GM12878 (cell line): ENCODE data around the gene MTHFD1L. TPM values are rescaled to one million over a fixed set of nuclear protein-coding genes. Genes with fewer than 3 reads are reported as not detected.

Experiments
- ATAC-seq: fragments of 200-7000 bp; cut with Tn5 transposase; 3 replicates; pipeline ENCODE4 v1.9.1; 2020; ENCODE audit warnings: mild to moderate bottlenecking, moderate library complexity
- BruUV-seq: library from RNA; stranded (reverse); fragments of 400-500 nt; replicated peaks from 2 replicates; lab custom pipeline; 2021; lab: Mats Ljungman, UMichigan
- CTCF ChIA-PET: fragments of 300-600 bp; sonication (Branson Sonifier 250); formaldehyde crosslinking; extraction: SDS; loops from one replicate; lab custom pipeline; 2021; ENCODE audit warnings: inconsistent platforms; lab: Yijun Ruan, JAX
- POLR2A ChIA-PET: fragments of 350-600 bp; formaldehyde crosslinking; extraction: SDS; loops from one replicate; lab custom pipeline; 2021; ENCODE audit warnings: inconsistent platforms; lab: Charles Lee
- RAD21 ChIA-PET: fragments of 300-600 bp; sonication (Branson Sonifier 250); formaldehyde crosslinking; loops from one replicate; lab custom pipeline; 2023; ENCODE audit warnings: antibody characterized with exemption; ENCODE audit not compliant: unreplicated experiment; lab: Charles Lee
- SMC1A ChIA-PET: fragments of 300-600 bp; sonication (Branson Sonifier 250); formaldehyde crosslinking; loops from one replicate; lab custom pipeline; 2023; ENCODE audit not compliant: unreplicated experiment, uncharacterized antibody; lab: Charles Lee
- DNase-seq: peaks from one replicate; pipeline ENCODE4 v3.0.0-alpha.2; 2011; ENCODE audit warnings: low read depth, low spot score
- FAIRE-seq: peaks from 3 replicates; lab custom pipeline; 2011; peaks lifted over from hg19 to GRCh38; lab: Jason Lieb, UNC
- H2AFZ ChIP-seq: 2 replicates; pipeline ENCODE4 v1.6.0; 2011; ENCODE audit warnings: low read depth, low read length, control low read depth; ENCODE audit not compliant: control insufficient read depth
- H3K27ac ChIP-seq: 2 replicates; pipeline ENCODE4 v1.5.1; 2011; ENCODE audit warnings: control low read depth; ENCODE audit not compliant: control insufficient read depth, insufficient read depth
- H3K27me3 ChIP-seq, 2 experiments: replicated peaks in 1 of 2; 2 replicates each; pipeline versions ENCODE4 v1.6.0 to v1.6.1; 2011; ENCODE audit warnings: low read length in 1 of 2; ENCODE audit not compliant: control insufficient read depth in 2 of 2, insufficient read depth in 2 of 2
- H3K36me3 ChIP-seq, 2 experiments: 2 replicates each; pipeline ENCODE4 v1.5.1; 2011; ENCODE audit warnings: low read length in 1 of 2; ENCODE audit not compliant: control insufficient read depth in 2 of 2, insufficient read depth in 2 of 2
- H3K4me1 ChIP-seq: 2 replicates; pipeline ENCODE4 v1.6.1; 2011; ENCODE audit warnings: mild to moderate bottlenecking, low read length, moderate library complexity, mixed read lengths; ENCODE audit not compliant: control insufficient read depth, insufficient read depth
- H3K4me2 ChIP-seq: 2 replicates; pipeline ENCODE4 v1.6.0; 2011; ENCODE audit warnings: control low read depth; ENCODE audit not compliant: control insufficient read depth, insufficient read depth
- H3K4me3 ChIP-seq: fragments of 200-600 bp; sonication (generic); 2 replicates; pipeline ENCODE4 v1.5.1; 2016
- H3K79me2 ChIP-seq: 2 replicates; pipeline ENCODE4 v1.6.0; 2011; ENCODE audit warnings: low read length; ENCODE audit not compliant: control insufficient read depth, insufficient read depth
- H3K9ac ChIP-seq: 2 replicates; pipeline ENCODE4 v1.8.0; 2011; ENCODE audit warnings: low read length, control low read depth, mixed read lengths; ENCODE audit not compliant: control insufficient read depth, insufficient read depth
- H3K9me3 ChIP-seq: replicated peaks from 3 replicates; pipeline ENCODE4 v1.5.1; 2011; ENCODE audit warnings: mild to moderate bottlenecking, low read length; ENCODE audit not compliant: control insufficient read depth, insufficient read depth
- H4K20me1 ChIP-seq: 2 replicates; pipeline ENCODE4 v1.6.0; 2011; ENCODE audit not compliant: control insufficient read depth, insufficient read depth
- CBX5 ChIP-seq: sonication (generic); IDR thresholded peaks from 2 replicates; pipeline ENCODE4 v1.6.1; 2016; ENCODE audit warnings: low read depth, moderate library complexity, mild to moderate bottlenecking, inconsistent platforms
- E2F4 ChIP-seq: IDR thresholded peaks from 2 replicates; pipeline ENCODE4 v1.6.1; 2012; ENCODE audit warnings: low read depth, low read length, improper control_type of control experiment
- EED ChIP-seq: sonication (generic); IDR thresholded peaks from 2 replicates; pipeline ENCODE4 v1.6.1; 2016; ENCODE audit warnings: antibody characterized with exemption, low read depth
- EGR1 ChIP-seq, 2 experiments: IDR thresholded peaks; 1 replicate in 1 of 2; 2 replicates in 1 of 2; pipeline ENCODE4 v1.6.1; 2011 to 2012; ENCODE audit warnings: low read depth in 2 of 2, low read length in 2 of 2, borderline replicate concordance in 1 of 2, mild to moderate bottlenecking in 1 of 2, moderate library complexity in 1 of 2
- ESRRA ChIP-seq: IDR thresholded peaks from 2 replicates; pipeline ENCODE4 v1.6.1; 2012; ENCODE audit warnings: mild to moderate bottlenecking, low read length, improper control_type of control experiment
- JUND ChIP-seq: IDR thresholded peaks from 2 replicates; pipeline ENCODE4 v1.6.1; 2012; ENCODE audit warnings: low read depth, mild to moderate bottlenecking, low read length, improper control_type of control experiment, moderate library complexity
- MEF2B ChIP-seq: fragments of 450-650 bp; IDR thresholded peaks from 2 replicates; pipeline ENCODE4 v1.6.1; 2018; ENCODE audit warnings: mild to moderate bottlenecking, moderate library complexity; ENCODE audit not compliant: partially characterized antibody, poor library complexity, severe bottlenecking
- MTA3 ChIP-seq: IDR thresholded peaks from 2 replicates; pipeline ENCODE4 v1.6.1; 2012; ENCODE audit warnings: low read length, inconsistent platforms, borderline replicate concordance
- MXI1 ChIP-seq: fragments of 150-350 bp; IDR thresholded peaks from 2 replicates; pipeline ENCODE4 v1.6.1; 2011; ENCODE audit warnings: low read depth, mild to moderate bottlenecking, inconsistent platforms, low read length, improper control_type of control experiment
- MYC ChIP-seq: IDR thresholded peaks from 2 replicates; pipeline ENCODE4 v1.6.1; 2011; ENCODE audit warnings: mild to moderate bottlenecking, low read length, moderate library complexity, inconsistent platforms; ENCODE audit not compliant: insufficient read depth, insufficient replicate concordance, insufficient read length, severe bottlenecking
- PAX5 ChIP-seq: IDR thresholded peaks from 2 replicates; pipeline ENCODE4 v1.6.1; 2011; ENCODE audit warnings: low read depth, low read length, borderline replicate concordance
- PBX3 ChIP-seq: IDR thresholded peaks from 2 replicates; pipeline ENCODE4 v1.6.1; 2011; ENCODE audit warnings: mild to moderate bottlenecking, low read depth, low read length, moderate library complexity; ENCODE audit not compliant: insufficient replicate concordance
- POLR2AphosphoS2 ChIP-seq: IDR thresholded peaks from 2 replicates; pipeline ENCODE4 v1.6.1; 2011; ENCODE audit warnings: low read depth, mild to moderate bottlenecking, low read length, improper control_type of control experiment, moderate library complexity
- RFX5 ChIP-seq: IDR thresholded peaks from 2 replicates; pipeline ENCODE4 v1.6.1; 2011; ENCODE audit warnings: low read depth, low read length, improper control_type of control experiment
- SP1 ChIP-seq: IDR thresholded peaks from one replicate; pipeline ENCODE4 v1.6.1; 2011; ENCODE audit warnings: low read depth, low read length
- TCF7 ChIP-seq: IDR thresholded peaks from 2 replicates; pipeline ENCODE4 v1.6.1; 2014; ENCODE audit warnings: antibody characterized with exemption, borderline replicate concordance
- ZNF592 ChIP-seq: fragments of 450-650 bp; IDR thresholded peaks from 2 replicates; pipeline ENCODE4 v1.6.1; 2017; ENCODE audit warnings: mild to moderate bottlenecking, moderate library complexity
- in situ Hi-C: fragments of 300-500 bp; cut with MboI; formaldehyde crosslinking; loops from 9 replicates; pipeline ENCODE4 v1.14.3; 2018; ENCODE audit warnings: mixed read lengths
- intact Hi-C: fragments of 100-400 bp; cut with micrococcal nuclease; formaldehyde crosslinking; loops from one replicate; pipeline ENCODE4 v1.14.2; 2022; ENCODE audit not compliant: unreplicated experiment
- polyA plus RNA-seq, 11 experiments: library from polyadenylated mRNA; depleted of rRNA in 4 of 11; unstranded in 6 of 11; stranded (reverse) in 5 of 11; fragments of >200 nt; fragmentation: Nextera tagmentation in 4 of 11; fragmentation: Illumina TruSeq in 1 of 11; extraction: Ambion mirVana in 4 of 11; extraction: Trizol in 1 of 11; gene quantifications; 1 replicate in 1 of 11; 2 replicates in 10 of 11; pipeline versions ENCODE4 v1.2.1 to v1.2.3, GENCODE V29; 2011 to 2016; ENCODE audit warnings: inconsistent platforms in 2 of 11, missing spikeins in 2 of 11, low read depth in 1 of 11
- total RNA-seq, 4 experiments: library from RNA; depleted of rRNA in 3 of 4; stranded (reverse); fragments of >200 nt in 3 of 4; fragmentation: Illumina TruSeq in 1 of 4; extraction: Trizol in 1 of 4; gene quantifications; 2 replicates each; pipeline versions ENCODE4 v1.2.1 to v1.2.3, GENCODE V29; 2013 to 2021

The MTHFD1L gene
- total and polyA plus RNA-seq, 10 of the 15 experiments (the other 5 are each of a cell fraction or from before 2014, with no cell fraction given), result 11.7 to 75.5 (median 28.8) TPM

- RAD21 ChIA-PET, result no interaction called here
- H3K4me1 ChIP-seq, result no peaks in the 10 kb centered on the region
- in situ Hi-C loops (no loop called here), intact Hi-C loops (no loop called here)
- no TSS peak for BruUV-seq
- POLR2A ChIA-PET, result no interaction called here
- no peaks in the 10 kb centered on the region for H3K79me2 ChIP-seq
- CTCF ChIA-PET, result interaction anchor here (1.0 kb wide), 1 partner anchor 18 kb away, joined by 4 read pairs; no protein-coding TSS in a partner anchor
- FAIRE-seq (no peak), DNase-seq (no peak), ATAC-seq (no peak)
- no peaks in the 10 kb centered on the region; a peak in 1 of 4 replicates for H3K36me3 ChIP-seq
- H3K4me2 ChIP-seq, result no peak overlapping the region
- H3K9me3 ChIP-seq, result no peaks in the 10 kb centered on the region
- SMC1A ChIA-PET, result no interaction called here
- no peak overlapping the region for H2AFZ ChIP-seq
- 0 out of 2 replicates have a peak, but pooled peaks cover 2% of the 10 kb centered on the region for H4K20me1 ChIP-seq
- H3K27ac ChIP-seq, result no peak overlapping the region
- TF ChIP-seq MEF2B (no peak), TCF7 (no peak), MTA3 (no peak), CBX5 (no peak), POLR2AphosphoS2 (no peak), PBX3 (no peak), ESRRA (no peak), RFX5 (no peak), EGR1 (IDR thresholded peaks at IDR 0.05; ENCODE audit: borderline replicate concordance in 1 of 2, low read depth in 2 of 2, low read length in 2 of 2) (no peak), PAX5 (no peak), E2F4 (no peak), MYC (no peak), ZNF592 (no peak), MXI1 (no peak), SP1 (no peak), EED (no peak), JUND (no peak)
- no peak overlapping the region for H3K4me3 ChIP-seq
- no peak overlapping the region for H3K9ac ChIP-seq
- H3K27me3 ChIP-seq, result no peaks in the 10 kb centered on the region
These were observed 29.9 kb upstream of the MTHFD1L start for GRCh38 chr6:150835620-150836019.
